Tibial nerve (tissue), 3 donors: ENCODE results near the gene CEACAM20.

Experiments used
- POLR2A ChIP-seq, 2 donors: fragments of 450-650 bp; IDR thresholded peaks; one replicate each; pipeline ENCODE4 v1.6.1; 2017; ENCODE audit warnings: antibody characterized with exemption in 2 of 2, mild to moderate bottlenecking in 2 of 2, moderate library complexity in 2 of 2
- TF ChIP-seq, protein P1 (sequence below), 5 experiments: fragments of 200-600 bp in 3 of 5; fragments of 450-650 bp in 2 of 5; sonication (generic) in 3 of 5; IDR thresholded peaks; one replicate each; pipeline ENCODE4 v1.5.1; 2016 to 2019; ENCODE audit warnings: antibody characterized with exemption in 5 of 5, mild to moderate bottlenecking in 3 of 5, moderate library complexity in 2 of 5

- TF ChIP-seq, protein P1, sequence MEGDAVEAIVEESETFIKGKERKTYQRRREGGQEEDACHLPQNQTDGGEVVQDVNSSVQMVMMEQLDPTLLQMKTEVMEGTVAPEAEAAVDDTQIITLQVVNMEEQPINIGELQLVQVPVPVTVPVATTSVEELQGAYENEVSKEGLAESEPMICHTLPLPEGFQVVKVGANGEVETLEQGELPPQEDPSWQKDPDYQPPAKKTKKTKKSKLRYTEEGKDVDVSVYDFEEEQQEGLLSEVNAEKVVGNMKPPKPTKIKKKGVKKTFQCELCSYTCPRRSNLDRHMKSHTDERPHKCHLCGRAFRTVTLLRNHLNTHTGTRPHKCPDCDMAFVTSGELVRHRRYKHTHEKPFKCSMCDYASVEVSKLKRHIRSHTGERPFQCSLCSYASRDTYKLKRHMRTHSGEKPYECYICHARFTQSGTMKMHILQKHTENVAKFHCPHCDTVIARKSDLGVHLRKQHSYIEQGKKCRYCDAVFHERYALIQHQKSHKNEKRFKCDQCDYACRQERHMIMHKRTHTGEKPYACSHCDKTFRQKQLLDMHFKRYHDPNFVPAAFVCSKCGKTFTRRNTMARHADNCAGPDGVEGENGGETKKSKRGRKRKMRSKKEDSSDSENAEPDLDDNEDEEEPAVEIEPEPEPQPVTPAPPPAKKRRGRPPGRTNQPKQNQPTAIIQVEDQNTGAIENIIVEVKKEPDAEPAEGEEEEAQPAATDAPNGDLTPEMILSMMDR (IDR thresholded peaks at IDR 0.05): no peak
- TF ChIP-seq POLR2A (IDR thresholded peaks at IDR 0.05): no peak
Observed at GRCh38 chr19:44499559-44499958, 29.9 kb downstream of the CEACAM20 start.
